Measurements from ENCODE around the gene PNPLA8. TPM values are rescaled to one million over a fixed set of nuclear protein-coding genes. Genes with fewer than 3 reads are reported as not detected.
"Not testable (repeated sequence)": the region's sequence is repeated elsewhere in the genome, so short reads cannot be mapped to it uniquely, and the experiment has no call there.

PNPLA8 gene
- total RNA-seq, 1 donor = 116 TPM

DNA sequence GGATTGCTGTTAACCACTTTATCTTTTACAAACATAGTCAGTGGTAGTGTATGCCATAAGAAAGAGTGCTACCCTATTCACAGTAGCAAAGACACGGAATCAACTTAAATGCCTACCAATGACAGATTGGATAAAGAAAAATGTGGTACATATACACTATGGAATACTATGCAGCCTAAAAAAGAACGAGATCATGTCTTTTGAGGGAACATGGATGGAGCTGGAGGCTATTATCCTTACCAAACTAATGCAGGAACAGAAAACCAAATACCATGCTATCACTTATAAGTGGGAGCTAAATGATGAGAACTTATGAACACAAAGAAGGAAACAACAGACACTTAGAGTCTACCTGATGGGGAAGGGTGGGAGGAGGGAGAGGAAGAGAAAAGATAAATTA, 59.6 kb downstream of the PNPLA8 start:
- not testable (repeated sequence) for H3K4me1 ChIP-seq (ENCODE audit: insufficient read depth, low read length); H3K9me3 ChIP-seq (ENCODE audit: low read depth, low read length); H3K4me3 ChIP-seq (ENCODE audit: low read length)
- H3K27me3 ChIP-seq (ENCODE audit: insufficient read depth, low read length) = peaks cover 18% of the 10 kb centered on the region

- peaks cover 25% of the 10 kb centered on the region for H3K27me3 ChIP-seq (ENCODE audit: insufficient read depth, low read length)
- H3K4me1 ChIP-seq (ENCODE audit: insufficient read depth, low read length) = peaks cover 6% of the 10 kb centered on the region
- H3K9me3 ChIP-seq (ENCODE audit: low read depth, low read length) = no peaks in the 10 kb centered on the region
- no peak overlapping the region for H3K4me3 ChIP-seq (ENCODE audit: low read length)
Measured at GRCh38 chr7:108464743-108465142, 61.2 kb downstream of the PNPLA8 start.

DNA sequence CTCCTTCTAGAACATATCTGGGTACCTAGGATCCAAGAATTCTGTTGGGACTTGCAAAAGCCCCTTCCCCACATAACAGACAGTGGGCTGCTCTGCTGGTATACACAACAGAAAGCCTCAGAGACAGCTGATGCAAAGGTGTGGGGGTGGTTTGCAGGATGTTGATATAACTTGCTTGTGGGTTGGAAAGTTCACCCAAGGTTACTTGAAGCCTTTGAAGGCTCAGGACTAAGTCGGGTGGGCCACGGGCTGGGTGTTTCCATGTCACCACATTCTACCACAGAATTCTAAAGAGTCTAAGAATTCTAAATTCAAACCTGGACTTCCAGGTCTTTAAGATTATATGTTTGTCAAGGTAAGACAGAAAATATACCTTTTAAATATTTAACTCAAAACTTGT, 62.3 kb downstream of the PNPLA8 start:
- H3K27me3 ChIP-seq (ENCODE audit: insufficient read depth, low read length) = peaks cover 34% of the 10 kb centered on the region

GRCh38 chr7:108461840-108462239, 64.1 kb downstream of the PNPLA8 start:
- H3K27me3 ChIP-seq (ENCODE audit: insufficient read depth, low read length) = peaks cover 51% of the 10 kb centered on the region
- no peak overlapping the region for H3K4me3 ChIP-seq (ENCODE audit: low read length)
- H3K9me3 ChIP-seq (ENCODE audit: low read depth, low read length) = no peaks in the 10 kb centered on the region
- H3K4me1 ChIP-seq (ENCODE audit: insufficient read depth, low read length) = peaks cover 6% of the 10 kb centered on the region

More for the DNA sequence above, 62.3 kb downstream of the PNPLA8 start:
- Histone ChIP-seq H3K9me3 (ENCODE audit: low read depth, low read length) (no peaks in the 10 kb centered on the region), H3K4me3 (ENCODE audit: low read length) (no peak overlapping the region), H3K4me1 (ENCODE audit: insufficient read depth, low read length) (peaks cover 6% of the 10 kb centered on the region)

DNA sequence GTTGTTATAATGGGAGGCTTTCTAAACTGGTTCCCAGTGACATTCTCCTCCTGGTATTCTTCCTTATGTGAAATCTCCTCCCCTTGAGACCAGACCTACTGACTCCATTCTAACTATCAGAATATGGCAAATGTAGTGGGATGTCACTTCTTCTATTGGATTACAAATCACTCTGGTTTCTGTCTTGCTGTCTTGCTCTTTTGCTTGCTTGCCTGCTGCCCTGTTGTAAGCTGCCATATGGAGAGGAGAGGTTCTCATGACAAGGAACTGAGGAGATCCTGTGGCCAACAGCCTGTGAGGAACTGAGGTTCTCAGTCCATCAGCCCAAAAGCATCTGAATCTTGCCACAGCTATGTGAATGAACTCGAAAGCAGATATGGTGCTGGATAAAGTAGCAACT, 65.0 kb downstream of the PNPLA8 start:
- no peaks in the 10 kb centered on the region for H3K9me3 ChIP-seq (ENCODE audit: low read depth, low read length)
- no peak overlapping the region for H3K4me3 ChIP-seq (ENCODE audit: low read length)
- peaks cover 6% of the 10 kb centered on the region for H3K4me1 ChIP-seq (ENCODE audit: insufficient read depth, low read length)

GRCh38 chr7:108459922-108460551, 65.9 kb downstream of the PNPLA8 start:
- peaks cover 59% of the 10 kb centered on the region for H3K27me3 ChIP-seq (ENCODE audit: insufficient read depth, low read length)
- H3K9me3 ChIP-seq (ENCODE audit: low read depth, low read length) = no peaks in the 10 kb centered on the region
- no peak overlapping the region for H3K4me3 ChIP-seq (ENCODE audit: low read length)

More for the DNA sequence above, 65.0 kb downstream of the PNPLA8 start:
- peaks cover 53% of the 10 kb centered on the region for H3K27me3 ChIP-seq (ENCODE audit: insufficient read depth, low read length)

DNA sequence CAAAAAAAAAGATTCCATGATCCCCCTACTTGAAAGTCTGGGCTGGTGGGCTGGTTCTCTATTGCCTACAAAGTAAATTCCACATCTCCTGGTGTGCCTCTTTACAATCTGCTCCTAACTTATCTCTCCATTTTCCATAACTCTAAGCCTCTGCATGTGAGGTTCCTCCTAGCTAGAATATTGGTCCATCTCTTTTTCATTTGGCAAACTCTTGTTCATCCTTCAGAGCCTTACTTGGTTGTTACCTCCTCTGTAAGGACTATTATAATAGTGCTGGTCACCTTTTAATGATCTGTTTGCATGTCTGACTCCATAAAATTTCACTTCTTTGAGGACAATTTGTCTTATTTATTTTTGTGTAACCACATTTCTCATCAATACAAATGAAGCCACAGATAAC, 68.1 kb downstream of the PNPLA8 start:
- H3K27me3 ChIP-seq (ENCODE audit: insufficient read depth, low read length) = peaks cover 69% of the 10 kb centered on the region
- no peaks in the 10 kb centered on the region for H3K9me3 ChIP-seq (ENCODE audit: low read depth, low read length)
- H3K4me3 ChIP-seq (ENCODE audit: low read length) = no peak overlapping the region
- peaks cover 15% of the 10 kb centered on the region for H3K4me1 ChIP-seq (ENCODE audit: insufficient read depth, low read length)

More at GRCh38 chr7:108459922-108460551, 65.9 kb downstream of the PNPLA8 start:
- peaks cover 15% of the 10 kb centered on the region for H3K4me1 ChIP-seq (ENCODE audit: insufficient read depth, low read length)

GRCh38 chr7:108456845-108457540, 68.9 kb downstream of the PNPLA8 start:
- Histone ChIP-seq H3K27me3 (ENCODE audit: insufficient read depth, low read length) (peaks cover 76% of the 10 kb centered on the region), H3K4me1 (ENCODE audit: insufficient read depth, low read length) (peaks cover 15% of the 10 kb centered on the region), H3K9me3 (ENCODE audit: low read depth, low read length) (no peaks in the 10 kb centered on the region), H3K4me3 (ENCODE audit: low read length) (no peak overlapping the region)

- H3K27me3 ChIP-seq (ENCODE audit: insufficient read depth, low read length) = peaks cover 78% of the 10 kb centered on the region
- no peaks in the 10 kb centered on the region for H3K9me3 ChIP-seq (ENCODE audit: low read depth, low read length)
- peaks cover 15% of the 10 kb centered on the region for H3K4me1 ChIP-seq (ENCODE audit: insufficient read depth, low read length)
- peak within 1 kb of the TSS; percentile 30 for H3K4me3 ChIP-seq (ENCODE audit: low read length)
Measured at GRCh38 chr7:108455998-108456677, 69.8 kb downstream of the PNPLA8 start, which contains the start of gene NRCAM. Gene NRCAM, minus strand, starts transcription at chr7:108456436. Its CDS starts 216,372 bp downstream, at chr7:108240064.

- Histone ChIP-seq H3K27me3 (ENCODE audit: insufficient read depth, low read length) (peaks cover 80% of the 10 kb centered on the region), H3K4me1 (ENCODE audit: insufficient read depth, low read length) (peaks cover 15% of the 10 kb centered on the region), H3K4me3 (ENCODE audit: low read length) (peak overlapping the region; percentile 30), H3K9me3 (ENCODE audit: low read depth, low read length) (no peaks in the 10 kb centered on the region)
Measured at GRCh38 chr7:108455551-108455997, 70.4 kb downstream of the PNPLA8 start.

GRCh38 chr7:108454674-108455550, 71.0 kb downstream of the PNPLA8 start:
- Histone ChIP-seq H3K9me3 (ENCODE audit: low read depth, low read length) (no peaks in the 10 kb centered on the region), H3K4me1 (ENCODE audit: insufficient read depth, low read length) (peaks cover 15% of the 10 kb centered on the region), H3K4me3 (ENCODE audit: low read length) (peak overlapping the region; percentile 30), H3K27me3 (ENCODE audit: insufficient read depth, low read length) (peaks cover 87% of the 10 kb centered on the region)

DNA sequence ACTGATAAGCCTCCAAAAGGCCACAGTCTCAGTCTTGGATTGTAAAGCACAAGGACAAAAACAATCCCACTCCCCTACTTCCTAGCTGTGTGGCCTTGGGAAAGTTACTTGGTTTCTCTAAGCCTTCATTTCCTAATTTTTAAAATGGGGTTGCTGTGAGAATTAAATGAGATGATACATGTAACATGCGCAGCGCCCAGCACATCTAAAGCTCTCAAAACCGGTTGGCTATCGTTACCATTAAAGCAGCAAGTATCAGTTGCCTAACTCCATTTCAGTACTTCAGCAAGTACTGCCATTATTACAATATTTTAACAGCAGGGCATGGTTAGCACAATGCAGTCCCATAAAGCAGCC, 71.6 kb downstream of the PNPLA8 start:
- no peaks in the 10 kb centered on the region for H3K9me3 ChIP-seq (ENCODE audit: low read depth, low read length)
- H3K4me3 ChIP-seq (ENCODE audit: low read length) = no peak overlapping the region
- peaks cover 86% of the 10 kb centered on the region for H3K27me3 ChIP-seq (ENCODE audit: insufficient read depth, low read length)
- peaks cover 15% of the 10 kb centered on the region for H3K4me1 ChIP-seq (ENCODE audit: insufficient read depth, low read length)

- Histone ChIP-seq H3K27me3 (ENCODE audit: insufficient read depth, low read length) (peaks cover 81% of the 10 kb centered on the region), H3K9me3 (ENCODE audit: low read depth, low read length) (no peaks in the 10 kb centered on the region), H3K4me3 (ENCODE audit: low read length) (no peak overlapping the region), H3K4me1 (ENCODE audit: insufficient read depth, low read length) (peaks cover 15% of the 10 kb centered on the region)
Measured at GRCh38 chr7:108453320-108453719, 72.6 kb downstream of the PNPLA8 start.

GRCh38 chr7:108452707-108453106, 73.2 kb downstream of the PNPLA8 start:
- H3K4me1 ChIP-seq (ENCODE audit: insufficient read depth, low read length) = peaks cover 15% of the 10 kb centered on the region

More at GRCh38 chr7:108452707-108453106, 73.2 kb downstream of the PNPLA8 start:
- H3K27me3 ChIP-seq (ENCODE audit: insufficient read depth, low read length) = peaks cover 74% of the 10 kb centered on the region
- no peaks in the 10 kb centered on the region for H3K9me3 ChIP-seq (ENCODE audit: low read depth, low read length)
- H3K4me3 ChIP-seq (ENCODE audit: low read length) = no peak overlapping the region

Data from mononuclear cell (primary cell).